Heart left ventricle (tissue), 16 donors: Measurements from ENCODE around the gene PXMP4. TPM values are rescaled to one million over a fixed set of nuclear protein-coding genes. Genes with fewer than 3 reads are reported as not detected.
A peak's percentile ranks its signal among the peaks of the same experiment; 100 is the strongest.

ENCODE experiments used
- ATAC-seq, 4 donors: fragments of 200-7000 bp; cut with Tn5 transposase; one replicate each; pipeline ENCODE4 v1.9.1; 2020 to 2022; ENCODE audit warnings: moderate library complexity in 4 of 4, mild to moderate bottlenecking in 3 of 4, moderate number of reproducible peaks in 1 of 4
- DNase-seq, 5 donors: peaks; one replicate each; pipeline ENCODE4 v3.0.0-alpha.2; 2020
- H3K27ac ChIP-seq, 12 donors: fragments of 200-600 bp; sonication (generic) in 4 of 12; one replicate each; pipeline versions ENCODE4 v1.5.0 to v1.8.0; 2016 to 2022; ENCODE audit warnings: mild to moderate bottlenecking in 2 of 12
- H3K27me3 ChIP-seq, 9 donors: fragments of 200-600 bp; sonication (generic) in 2 of 9; one replicate each; pipeline versions ENCODE4 v1.5.1 to v1.8.0; 2016 to 2022; ENCODE audit warnings: mild to moderate bottlenecking in 3 of 9
- H3K36me3 ChIP-seq, 9 donors: fragments of 200-600 bp; sonication (generic) in 2 of 9; one replicate each; pipeline versions ENCODE4 v1.5.0 to v1.8.0; 2018 to 2022; ENCODE audit warnings: mild to moderate bottlenecking in 2 of 9
- H3K4me1 ChIP-seq, 12 donors: fragments of 200-600 bp; sonication (generic) in 4 of 12; one replicate each; pipeline versions ENCODE4 v1.5.0 to v1.8.0; 2016 to 2022; ENCODE audit warnings: mild to moderate bottlenecking in 3 of 12
- H3K4me3 ChIP-seq, 12 donors: fragments of 200-600 bp; sonication (generic) in 4 of 12; one replicate each; pipeline versions ENCODE4 v1.5.0 to v1.8.0; 2017 to 2022; ENCODE audit warnings: mild to moderate bottlenecking in 9 of 12, moderate library complexity in 4 of 12
- H3K9me3 ChIP-seq, 12 donors: fragments of 200-600 bp; sonication (generic) in 4 of 12; one replicate each; pipeline versions ENCODE4 v1.5.0 to v1.8.0; 2016 to 2022; ENCODE audit warnings: mild to moderate bottlenecking in 1 of 12
- CTCF ChIP-seq, 12 donors: fragments of 200-600 bp; sonication (generic) in 4 of 12; IDR thresholded peaks; one replicate each; pipeline versions ENCODE4 v1.5.0 to v1.8.0; 2018 to 2022; ENCODE audit warnings: antibody characterized with exemption in 12 of 12, mild to moderate bottlenecking in 5 of 12
- POLR2A ChIP-seq, 2 donors: fragments of 450-650 bp; IDR thresholded peaks; one replicate each; pipeline ENCODE4 v1.6.1; 2017; ENCODE audit warnings: antibody characterized with exemption in 2 of 2, mild to moderate bottlenecking in 2 of 2, moderate library complexity in 2 of 2
- WGBS, 4 donors: extraction: QIAGEN DNeasy Blood & Tissue Kit in 2 of 4; methylation state at CpG; one replicate each; pipeline versions ENCODE4 v1.1.5 to v1.1.7; 2013 to 2018; 5-methylcytosine and 5-hydroxymethylcytosine counted together
- intact Hi-C, 10 donors: fragments of 100-400 bp; cut with DNase I; formaldehyde crosslinking; loops; one replicate each; pipeline versions ENCODE4 v1.11.1 to v1.14.2; 2022
- polyA plus RNA-seq, 2 donors: library from polyadenylated mRNA; stranded (reverse); fragments of 200-250 nt; gene quantifications; one replicate each; pipeline ENCODE4 v1.2.3, GENCODE V29; 2013
- total RNA-seq, 9 donors: library from RNA; depleted of rRNA in 2 of 9; stranded (reverse); fragments of >200 nt in 2 of 9; fragmentation: NEBNext Ultra II Directional in 3 of 9; extraction: Animal tissue kit (Norgen Biotek cat#: 25700) in 3 of 9; gene quantifications; one replicate each; pipeline versions ENCODE4 v1.1.0 to v1.2.4, GENCODE V29; 2016 to 2023
- donor health status: ischemic (EF 13 %, LVEDD 7.1; RV severe dilation, severe dysfunction).
- donor health status: healthy with polysubstance abuse.
- donor health status: DM: no; HTN: yes; CAD: no.
- donor health status: DM: no; HTN: no; CAD: no.
- donor health status: ischemic (EF 25% LVEDD 6.9; RV normal size, moderate dysfunction).
- donor health status: ischemic (EF 25% LVEDD 5.7; RV mildly dilated, moderate dysfunction).
- donor health status: healthy.
- donor health status: DM: yes; HTN: yes; CAD: no.
- donor health status: ischemic (EF 35%, LVEDD 5.7; RV mildly dilated, moderate dysfunction).
- donor health status: nonischemic (EF 11% LVEDD 7.7; RV severe dilation, severe dysfunction).
- donor health status: DM: yes; HTN: yes; CAD: no.
- donor health status: PGD.
- donor health status: ischemic (EF 29% LVEDD 5.4; RV normal size, mild dysfunction).
- donor health status: nonischemic (EF 23%, LVEDD 6.1; RV moderate dilation, normal function).

The PXMP4 gene
- total and polyA plus RNA-seq, 11 donors = 5.0 to 13.0 (median 10.2) TPM

GRCh38 chr20:33676652-33677645 lies 43.2 kb downstream of the PXMP4 start:
- Histone ChIP-seq H3K27ac (peak overlapping the region in 2 of 12 donors; percentile 18 to 93), H3K4me1 (peaks cover 0 to 51% (median 21%) of the 10 kb centered on the region in 12 donors), H3K4me3 (no peak overlapping the region), H3K27me3 (no peaks in the 10 kb centered on the region), H3K36me3 (peaks cover 0 to 3% (median 0%) of the 10 kb centered on the region in 9 donors), H3K9me3 (no peaks in the 10 kb centered on the region)
- DNase-seq (peak in 1 of 5 donors; percentile 15), ATAC-seq (no peak)
- intact Hi-C loops = no loop called here
- 93 to 95% (median 94%) methylated on average over 16 to 31 of the region's 31 CpGs for WGBS, 4 donors
- TF ChIP-seq POLR2A (IDR thresholded peaks at IDR 0.05) (no peak), CTCF (IDR thresholded peaks at IDR 0.05) (no peak)

- intact Hi-C loops = no loop called here
- peaks cover 0 to 11% (median 0%) of the 10 kb centered on the region in 9 donors for H3K36me3 ChIP-seq
- H3K9me3 ChIP-seq = no peaks in the 10 kb centered on the region
- no peak for DNase-seq
- H3K27me3 ChIP-seq = no peaks in the 10 kb centered on the region
- peak overlapping the region in 8 of 12 donors; percentile 75 to 95 (median 90) for H3K27ac ChIP-seq
- no peak overlapping the region for H3K4me3 ChIP-seq
- ATAC-seq = no peak
- H3K4me1 ChIP-seq = peaks cover 0 to 50% (median 21%) of the 10 kb centered on the region in 12 donors
- no peak for TF ChIP-seq POLR2A (IDR thresholded peaks at IDR 0.05)
- TF ChIP-seq CTCF (IDR thresholded peaks at IDR 0.05) = no peak
- 94 to 96% (median 95%) methylated on average over 11 of the region's 11 CpGs for whole genome bisulfite sequencing, 4 donors
Observed at GRCh38 chr20:33676121-33676520, 44.0 kb downstream of the PXMP4 start.

GRCh38 chr20:33675136-33675959 lies 44.8 kb downstream of the PXMP4 start:
- Histone ChIP-seq H3K4me3 (peak overlapping the region in 10 of 12 donors; percentile 62 to 95 (median 76)), H3K27me3 (no peaks in the 10 kb centered on the region), H3K4me1 (peaks cover 0 to 43% (median 25%) of the 10 kb centered on the region in 12 donors), H3K27ac (peak overlapping the region; percentile 75 to 95 (median 90)), H3K9me3 (no peaks in the 10 kb centered on the region), H3K36me3 (peaks cover 0 to 19% (median 0%) of the 10 kb centered on the region in 9 donors)
- WGBS, 4 donors = 57 to 66% (median 65%) methylated on average over 16 of the region's 16 CpGs
- ATAC-seq (no peak), DNase-seq (no peak)
- intact Hi-C loops = no loop called here
- no peak for TF ChIP-seq POLR2A (IDR thresholded peaks at IDR 0.05)
- TF ChIP-seq CTCF (IDR thresholded peaks at IDR 0.05) = no peak
